Measurements from ENCODE around the gene KIAA0040. TPM values are rescaled to one million over a fixed set of nuclear protein-coding genes. Genes with fewer than 3 reads are reported as not detected.

KIAA0040 gene
- total RNA-seq, 1 donor from 2014 or later, result 9.7 TPM

- DNase-seq (ENCODE audit: low read depth), result no peak
Observed at GRCh38 chr1:175200678-175201521, 8.3 kb upstream of the KIAA0040 start.

GRCh38 chr1:175198332-175198731 lies 5.8 kb upstream of the KIAA0040 start:
- no peak overlapping the region for H3K4me3 ChIP-seq (ENCODE audit: low read depth, low read length)
- no peaks in the 10 kb centered on the region for H3K27me3 ChIP-seq (ENCODE audit: control insufficient read depth, insufficient read depth, low read length)
- TF ChIP-seq, protein P1, sequence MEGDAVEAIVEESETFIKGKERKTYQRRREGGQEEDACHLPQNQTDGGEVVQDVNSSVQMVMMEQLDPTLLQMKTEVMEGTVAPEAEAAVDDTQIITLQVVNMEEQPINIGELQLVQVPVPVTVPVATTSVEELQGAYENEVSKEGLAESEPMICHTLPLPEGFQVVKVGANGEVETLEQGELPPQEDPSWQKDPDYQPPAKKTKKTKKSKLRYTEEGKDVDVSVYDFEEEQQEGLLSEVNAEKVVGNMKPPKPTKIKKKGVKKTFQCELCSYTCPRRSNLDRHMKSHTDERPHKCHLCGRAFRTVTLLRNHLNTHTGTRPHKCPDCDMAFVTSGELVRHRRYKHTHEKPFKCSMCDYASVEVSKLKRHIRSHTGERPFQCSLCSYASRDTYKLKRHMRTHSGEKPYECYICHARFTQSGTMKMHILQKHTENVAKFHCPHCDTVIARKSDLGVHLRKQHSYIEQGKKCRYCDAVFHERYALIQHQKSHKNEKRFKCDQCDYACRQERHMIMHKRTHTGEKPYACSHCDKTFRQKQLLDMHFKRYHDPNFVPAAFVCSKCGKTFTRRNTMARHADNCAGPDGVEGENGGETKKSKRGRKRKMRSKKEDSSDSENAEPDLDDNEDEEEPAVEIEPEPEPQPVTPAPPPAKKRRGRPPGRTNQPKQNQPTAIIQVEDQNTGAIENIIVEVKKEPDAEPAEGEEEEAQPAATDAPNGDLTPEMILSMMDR (IDR thresholded peaks at IDR 0.05; ENCODE audit: insufficient read depth, low read length, poor library complexity, severe bottlenecking), result no peak
- no peak for DNase-seq (ENCODE audit: low read depth)
- no peaks in the 10 kb centered on the region for H3K36me3 ChIP-seq (ENCODE audit: control insufficient read depth, insufficient read depth, low read length)

More at GRCh38 chr1:175200678-175201521, 8.3 kb upstream of the KIAA0040 start:
- Histone ChIP-seq H3K36me3 (ENCODE audit: control insufficient read depth, insufficient read depth, low read length) (no peaks in the 10 kb centered on the region), H3K4me3 (ENCODE audit: low read depth, low read length) (no peak overlapping the region), H3K27me3 (ENCODE audit: control insufficient read depth, insufficient read depth, low read length) (no peaks in the 10 kb centered on the region)
- TF ChIP-seq, protein P1 (IDR thresholded peaks at IDR 0.05; ENCODE audit: insufficient read depth, low read length, poor library complexity, severe bottlenecking), result no peak

DNA sequence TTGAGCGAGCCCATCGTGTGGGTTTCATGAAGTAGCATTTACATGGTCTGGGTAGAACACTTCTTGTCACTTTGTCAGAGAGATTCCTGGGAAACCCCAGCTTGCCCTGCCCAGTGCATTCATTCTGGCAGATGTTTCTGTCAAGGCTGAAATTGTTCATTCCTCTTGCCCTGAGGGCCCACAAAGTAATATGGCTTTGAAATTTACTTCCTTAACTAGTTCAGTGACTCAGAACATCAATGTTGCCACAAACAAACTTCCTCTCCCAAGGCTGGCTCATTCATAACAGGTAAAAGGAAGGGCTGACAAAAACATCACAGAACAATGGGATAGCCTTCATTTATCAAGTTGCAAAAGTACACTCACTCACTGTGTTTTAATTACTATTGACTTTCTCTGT lies 5.0 kb upstream of the KIAA0040 start:
- Histone ChIP-seq H3K27me3 (ENCODE audit: control insufficient read depth, insufficient read depth, low read length) (no peaks in the 10 kb centered on the region), H3K36me3 (ENCODE audit: control insufficient read depth, insufficient read depth, low read length) (no peaks in the 10 kb centered on the region), H3K4me3 (ENCODE audit: low read depth, low read length) (no peak overlapping the region)
- DNase-seq (ENCODE audit: low read depth), result peak; percentile 58
- TF ChIP-seq, protein P1 (IDR thresholded peaks at IDR 0.05; ENCODE audit: insufficient read depth, low read length, poor library complexity, severe bottlenecking), result no peak

- H3K27me3 ChIP-seq (ENCODE audit: control insufficient read depth, insufficient read depth, low read length), result no peaks in the 10 kb centered on the region
- no peak overlapping the region for H3K4me3 ChIP-seq (ENCODE audit: low read depth, low read length)
- TF ChIP-seq, protein P1 (IDR thresholded peaks at IDR 0.05; ENCODE audit: insufficient read depth, low read length, poor library complexity, severe bottlenecking), result no peak
- DNase-seq (ENCODE audit: low read depth), result no peak
- no peaks in the 10 kb centered on the region for H3K36me3 ChIP-seq (ENCODE audit: control insufficient read depth, insufficient read depth, low read length)
Observed at GRCh38 chr1:175195798-175196197, 3.2 kb upstream of the KIAA0040 start.

GRCh38 chr1:175195281-175195680 lies 2.7 kb upstream of the KIAA0040 start:
- Histone ChIP-seq H3K4me3 (ENCODE audit: low read depth, low read length) (no peak overlapping the region), H3K27me3 (ENCODE audit: control insufficient read depth, insufficient read depth, low read length) (no peaks in the 10 kb centered on the region), H3K36me3 (ENCODE audit: control insufficient read depth, insufficient read depth, low read length) (no peaks in the 10 kb centered on the region)
- TF ChIP-seq, protein P1 (IDR thresholded peaks at IDR 0.05; ENCODE audit: insufficient read depth, low read length, poor library complexity, severe bottlenecking), result no peak
- DNase-seq (ENCODE audit: low read depth), result no peak

DNA sequence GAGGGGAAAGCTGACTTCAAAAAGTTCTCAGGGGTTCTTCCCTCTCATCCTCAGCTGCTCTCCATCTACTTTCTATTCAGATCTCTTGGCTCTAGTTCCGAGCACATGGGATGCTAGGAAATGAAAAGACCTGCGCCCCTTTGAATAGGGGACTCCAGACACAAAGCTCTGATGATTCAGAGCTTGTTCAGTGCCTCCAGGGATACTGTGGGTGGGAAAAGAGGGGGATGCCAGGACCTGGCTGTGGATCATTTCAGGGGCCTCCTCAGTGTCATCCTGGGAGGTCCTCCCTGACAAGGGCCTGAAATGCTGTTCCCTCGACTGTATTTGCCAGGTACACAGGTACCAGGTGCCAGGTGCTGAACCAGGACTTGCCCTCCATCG lies 943 bp upstream of the KIAA0040 start:
- no peaks in the 10 kb centered on the region for H3K36me3 ChIP-seq (ENCODE audit: control insufficient read depth, insufficient read depth, low read length)
- no peaks in the 10 kb centered on the region for H3K27me3 ChIP-seq (ENCODE audit: control insufficient read depth, insufficient read depth, low read length)
- no peak for DNase-seq (ENCODE audit: low read depth)
- TF ChIP-seq, protein P1 (IDR thresholded peaks at IDR 0.05; ENCODE audit: insufficient read depth, low read length, poor library complexity, severe bottlenecking), result no peak
- H3K4me3 ChIP-seq (ENCODE audit: low read depth, low read length), result no peak overlapping the region
